GM21381 (cell line): Measurements from ENCODE around the gene OR14K1.
"Not testable (repeated sequence)": the region's sequence is repeated elsewhere in the genome, so short reads cannot be mapped to it uniquely, and the experiment has no call there.

Experiments used
- ATAC-seq: cut with Tn5 transposase; IDR thresholded peaks from one replicate; pipeline ENCODE4 v1.9.1; 2021; ENCODE audit warnings: mild to moderate bottlenecking, moderate library complexity; ENCODE audit not compliant: unreplicated experiment

OR14K1 gene

GRCh38 chr1:247738315-247738714, at the start of gene OR14K1:
OR14K1 (plus strand) TSS chr1:247738615; CDS start chr1:247738615, 0 bp downstream.
- ATAC-seq, result no peak

GRCh38 chr1:247701338-247701737, 37.1 kb upstream of the OR14K1 start:
- ATAC-seq, result no peak

DNA sequence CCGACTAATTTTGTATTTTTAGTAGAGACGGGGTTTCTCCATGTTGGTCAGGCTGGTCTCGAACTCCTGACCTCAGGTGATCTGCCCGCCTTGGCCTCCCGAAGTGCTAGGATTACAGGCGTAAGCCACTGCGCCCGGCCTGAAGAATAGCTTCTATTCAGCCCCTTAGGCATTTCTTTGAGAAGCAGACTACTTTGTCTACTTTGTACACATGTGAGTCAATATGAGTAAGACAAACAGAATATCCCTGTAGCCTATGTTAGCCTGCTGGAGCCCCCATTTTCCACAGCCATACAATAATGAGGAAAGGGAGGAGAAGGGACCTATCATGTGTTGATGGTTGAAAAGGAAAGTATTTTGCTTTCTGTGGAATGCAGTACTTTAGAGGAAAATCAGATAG, 27.7 kb upstream of the OR14K1 start:
- ATAC-seq, result not testable (repeated sequence)

DNA sequence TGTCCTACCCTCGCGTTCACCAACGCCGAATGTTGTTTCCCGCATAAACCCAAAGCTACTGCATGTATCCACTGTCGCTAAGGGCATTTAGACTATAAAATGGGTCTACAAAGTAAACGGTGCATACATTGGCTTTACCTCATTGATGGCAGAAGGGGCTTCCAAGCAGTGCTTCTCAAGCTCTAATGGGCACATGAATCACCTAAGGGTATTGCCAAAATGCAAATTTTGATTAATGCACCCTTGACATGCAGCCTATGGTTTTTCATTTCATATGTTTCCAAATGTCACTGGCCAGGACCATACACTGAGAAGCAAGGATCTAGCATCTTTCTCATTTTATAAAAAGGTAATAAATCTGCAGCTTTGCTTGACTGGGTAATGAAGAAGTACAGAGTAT, 24.7 kb upstream of the OR14K1 start:
- ATAC-seq, result no peak

DNA sequence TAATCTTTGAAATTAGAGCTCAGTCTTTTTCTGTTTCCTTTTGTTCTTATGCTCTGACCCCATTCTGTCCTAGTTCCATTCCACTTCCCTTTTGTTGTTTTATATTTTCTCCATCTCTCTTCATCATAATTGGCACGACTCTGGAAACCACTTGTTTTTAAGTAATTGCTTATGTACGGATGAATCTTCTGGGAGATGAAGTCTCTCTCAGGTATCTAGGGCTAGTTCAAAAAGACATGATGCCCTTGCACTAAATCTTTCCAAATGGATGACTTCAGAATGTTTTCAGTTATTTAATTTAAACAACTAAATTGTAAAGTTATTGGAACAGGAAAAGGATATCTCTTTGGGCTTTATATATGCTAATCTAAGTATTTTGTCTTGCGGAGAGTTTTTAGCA, 21.9 kb upstream of the OR14K1 start, which contains the start of gene OR6F1:
Gene OR6F1 (minus strand): TSS at position 101 of the 400 bp plus-strand sequence. CDS start 3,891 bp downstream, outside the sequence.
- ATAC-seq, result no peak

DNA sequence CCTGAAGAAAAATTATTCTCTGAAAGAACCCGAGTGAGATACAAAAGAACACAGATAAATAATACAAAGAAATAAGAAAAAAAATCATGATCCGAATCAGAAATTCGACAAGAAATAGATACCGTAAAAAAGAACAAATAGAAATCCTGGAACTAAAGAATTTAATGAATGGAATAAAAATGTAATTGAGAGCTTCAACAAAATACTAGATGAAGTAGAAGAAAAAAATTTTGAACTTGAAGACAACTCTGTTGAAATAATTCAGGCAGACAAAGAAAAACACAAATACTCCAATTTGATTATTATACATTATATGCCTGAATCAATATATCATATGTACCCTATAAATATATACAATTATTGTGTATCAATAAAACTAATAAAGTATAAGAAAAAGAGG, 17.2 kb upstream of the OR14K1 start:
- ATAC-seq, result no peak

- ATAC-seq, result no peak
Observed at GRCh38 chr1:247740721-247741120, 2.3 kb downstream of the OR14K1 start.

DNA sequence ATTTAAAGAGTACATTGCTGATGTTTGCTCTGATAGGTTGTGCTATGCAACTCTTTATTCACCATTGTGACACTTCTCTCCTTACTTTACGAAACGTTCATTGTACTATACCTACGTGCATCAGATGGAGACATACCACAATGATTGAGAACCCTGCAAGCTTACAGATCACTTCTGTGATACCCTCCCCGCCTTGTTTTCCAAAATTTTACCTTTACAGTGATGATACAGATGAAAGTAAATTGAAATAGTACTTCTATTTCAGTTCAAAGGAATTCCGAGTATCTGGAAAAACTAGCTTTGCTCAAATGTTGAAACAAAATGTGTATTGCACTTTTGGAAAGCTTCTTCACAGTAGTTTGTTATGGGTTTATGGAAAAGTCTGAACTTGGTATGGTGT, 3.3 kb downstream of the OR14K1 start:
- no peak for ATAC-seq

DNA sequence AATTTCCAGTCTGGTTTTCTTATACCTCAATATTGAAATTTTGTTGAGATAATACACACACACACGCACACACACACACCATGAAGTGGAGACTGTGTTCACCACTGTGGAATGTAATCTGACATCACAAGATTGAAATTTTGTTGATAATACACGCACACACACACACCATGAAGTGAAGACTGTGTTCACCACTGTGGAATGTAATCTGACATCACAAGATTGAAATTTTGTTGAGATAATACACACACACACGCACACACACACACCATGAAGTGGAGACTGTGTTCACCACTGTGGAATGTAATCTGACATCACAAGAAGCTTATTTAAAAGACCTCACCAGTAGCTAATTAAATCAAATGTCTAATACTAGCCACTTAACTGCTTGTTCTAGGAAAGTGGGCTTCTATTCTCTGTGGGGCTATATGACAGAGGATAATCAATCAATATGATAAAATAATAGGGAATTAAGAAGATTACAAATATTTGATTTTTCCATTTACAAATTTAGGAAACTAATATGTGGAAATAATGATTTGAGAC, 3.9 kb downstream of the OR14K1 start:
- ATAC-seq, result not testable (repeated sequence)

DNA sequence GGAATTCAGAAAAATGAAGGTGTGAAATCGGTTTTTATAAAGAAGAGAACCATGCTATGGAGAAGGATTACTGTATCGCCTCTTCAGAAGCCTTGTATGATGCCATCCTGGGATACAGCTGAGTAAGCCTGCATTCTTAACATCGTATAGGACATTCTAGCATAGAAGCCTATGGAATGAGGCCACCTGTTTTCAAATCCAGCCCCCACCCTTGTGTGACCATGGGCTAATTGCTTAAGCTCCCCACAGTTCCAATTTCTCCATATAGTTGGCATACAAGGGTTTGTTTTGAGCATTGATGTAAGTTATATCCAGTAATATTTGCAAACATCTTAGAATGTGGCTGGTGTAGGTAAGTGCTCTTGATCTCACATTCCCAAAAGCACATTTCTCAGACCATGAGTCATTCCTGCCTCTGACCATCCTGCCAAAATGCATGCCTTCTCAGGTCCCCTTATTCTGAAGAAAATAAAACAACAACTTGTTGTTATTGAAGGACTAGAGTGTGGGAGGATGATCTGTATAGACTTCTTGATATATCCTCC, 8.0 kb downstream of the OR14K1 start:
- no peak for ATAC-seq

DNA sequence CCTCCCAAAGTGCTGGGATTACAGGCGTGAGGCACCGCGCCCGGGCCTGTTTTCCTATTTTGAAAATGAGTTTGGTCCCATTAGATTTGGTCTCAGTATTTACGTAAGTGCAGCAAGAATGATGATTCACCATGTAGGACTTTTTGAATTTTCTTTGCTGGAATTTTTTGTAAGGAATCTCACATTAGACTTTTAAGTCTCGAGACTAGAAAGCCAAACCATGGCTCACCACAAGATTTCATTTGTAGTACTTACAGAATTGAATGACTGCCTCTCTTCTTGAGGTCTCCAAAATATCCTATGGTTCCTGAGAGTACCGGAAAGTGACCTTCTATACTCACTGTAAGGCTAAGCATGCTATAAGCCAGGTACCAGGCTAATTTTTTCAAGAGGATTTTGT, 9.2 kb downstream of the OR14K1 start:
- ATAC-seq, result no peak

- ATAC-seq, result no peak
Observed at GRCh38 chr1:247748041-247748440, 9.6 kb downstream of the OR14K1 start, which contains the start of gene OR14A2. OR14A2 (minus strand) TSS chr1:247748141.

DNA sequence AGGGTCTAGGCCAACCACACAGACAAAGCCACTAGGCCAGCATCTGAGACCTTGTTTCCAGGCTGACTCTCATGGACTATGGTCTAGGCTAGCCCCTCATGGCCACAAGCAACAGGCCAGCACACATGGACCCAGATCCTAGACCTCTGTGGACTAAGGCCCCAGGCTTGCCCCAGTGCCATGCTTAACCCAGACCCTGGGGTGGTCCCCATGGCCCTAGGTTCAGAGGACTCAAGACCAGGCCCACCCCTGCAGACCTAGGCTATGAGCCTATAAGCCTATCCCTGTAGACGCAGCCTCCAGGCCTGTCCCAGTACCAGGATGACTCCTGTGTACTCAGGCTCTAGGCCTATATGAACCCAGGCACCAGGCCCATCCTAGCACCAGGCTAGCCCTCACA, 11.5 kb downstream of the OR14K1 start:
- no peak for ATAC-seq

DNA sequence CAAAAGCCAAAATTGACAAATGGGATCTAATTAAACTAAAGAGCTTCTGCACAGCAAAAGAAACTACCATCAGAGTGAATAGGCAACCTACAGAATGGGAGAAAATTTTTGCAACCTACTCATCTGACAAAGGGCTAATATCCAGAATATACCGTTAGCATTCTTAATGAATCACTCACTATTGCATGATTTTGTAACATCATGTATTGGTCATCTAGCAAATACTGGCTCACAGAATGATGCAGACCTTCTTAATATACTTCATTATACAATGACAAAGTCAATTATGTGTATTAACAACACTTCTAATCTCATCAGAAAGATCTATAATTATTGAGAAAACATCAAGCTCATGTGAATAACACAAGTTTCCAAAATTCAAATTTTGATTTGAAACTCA, 15.9 kb downstream of the OR14K1 start:
- ATAC-seq, result not testable (repeated sequence)

DNA sequence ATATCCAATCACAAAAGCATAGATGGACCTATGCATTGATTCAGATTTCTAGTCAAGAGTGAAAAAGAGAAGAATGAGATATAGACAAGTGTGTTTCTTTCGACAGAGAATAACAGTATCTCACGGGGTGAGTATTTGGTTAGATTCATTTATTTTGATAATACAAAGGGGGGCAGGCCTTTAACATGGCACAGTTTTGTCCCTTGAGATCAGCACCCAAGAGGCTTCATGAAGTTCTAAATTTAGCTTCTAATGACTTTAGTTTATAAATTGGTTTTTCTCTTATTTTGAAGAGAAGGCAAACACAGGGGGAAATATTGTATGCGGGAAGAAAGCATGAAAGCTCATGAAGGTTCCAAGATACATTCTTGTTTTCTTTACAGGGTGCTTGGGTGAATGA, 22.0 kb downstream of the OR14K1 start, which contains the start of gene OR1C1:
Gene OR1C1 (minus strand): TSS at position 101 of the 400 bp plus-strand sequence. CDS start 2,150 bp downstream, outside the sequence.
- ATAC-seq, result no peak

- ATAC-seq, result no peak
Observed at GRCh38 chr1:247769603-247770002, 31.2 kb downstream of the OR14K1 start.
